ENCODE measurements around the gene ADGRG2. TPM values are rescaled to one million over a fixed set of nuclear protein-coding genes. Genes with fewer than 3 reads are reported as not detected.

Gene ADGRG2
- total and polyA plus RNA-seq, 9 of the 15 experiments (the other 6 are each of a cell fraction or from before 2014, with no cell fraction given), result 0.03 TPM; not detected in 8

DNA sequence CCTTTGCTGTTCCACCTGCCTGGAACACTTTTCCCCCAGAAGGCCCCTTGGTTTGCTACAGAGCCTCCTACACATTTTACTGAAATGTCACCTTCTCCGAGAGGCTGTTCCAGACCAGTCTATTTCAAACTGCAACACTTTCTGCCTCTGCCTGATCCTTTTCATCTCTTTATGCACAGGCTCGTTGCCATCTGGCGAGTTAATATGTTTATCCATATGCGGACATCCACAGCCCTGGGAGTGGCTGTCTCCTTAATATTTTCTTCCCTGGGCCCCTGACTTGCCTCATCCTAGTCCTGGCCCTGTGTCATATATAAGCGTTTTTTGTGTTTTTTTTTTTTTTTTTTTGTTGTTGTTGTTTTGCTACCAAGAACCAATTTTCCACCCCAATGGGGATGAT is 73.2 kb downstream of the ADGRG2 start:
- FAIRE-seq, result no peak
- Histone ChIP-seq H4K20me1 (replicated peaks; ENCODE audit: control insufficient read depth, insufficient read depth, low read length) (no peaks in the 10 kb centered on the region; the same call in 1 of the 2 replicates), H2AFZ (ENCODE audit: low read depth, low read length) (no peak overlapping the region), H3K9me3 (replicated peaks; ENCODE audit: control insufficient read depth, insufficient read depth, low read depth, low read length) (no peaks in the 10 kb centered on the region), H3K4me1 (replicated peaks in 1 of 2; ENCODE audit: control insufficient read depth in 2 of 2, insufficient read depth in 2 of 2, low read length in 2 of 2) (no peaks in the 10 kb centered on the region), H3K36me3 (ENCODE audit: control insufficient read depth, insufficient read depth, low read length) (no peaks in the 10 kb centered on the region), H3K9ac (ENCODE audit: insufficient read depth in 1 of 2, low read depth in 2 of 2, low read length in 2 of 2) (no peak overlapping the region), H3K27ac (ENCODE audit: extremely low read depth, low read depth, low read length) (no peak overlapping the region), H3K4me2 (ENCODE audit: insufficient read depth, low read length) (no peak overlapping the region), H3K27me3 (ENCODE audit: control insufficient read depth in 2 of 2, insufficient read depth in 2 of 2, low read length in 2 of 2) (peaks cover 7 to 18% of the 10 kb centered on the region in 2 experiments; a peak in 3 of 5 replicates), H3K79me2 (ENCODE audit: control insufficient read depth, insufficient read depth, low read length) (no peaks in the 10 kb centered on the region), H3K4me3 (no peak overlapping the region), H3K9me1 (ENCODE audit: control insufficient read depth, insufficient read depth, low read length) (no peaks in the 10 kb centered on the region)
- no TSS peak for BruUV-seq (replicated peaks)
- DNase-seq (ENCODE audit: extremely low read depth in 1 of 4, low spot score in 3 of 4), result no peak
- TF ChIP-seq ESRRA (IDR thresholded peaks at IDR 0.05; ENCODE audit: borderline replicate concordance, low read depth) (no peak), ELF4 (CRISPR knock-in tag; IDR thresholded peaks at IDR 0.05) (no peak)
- in situ Hi-C loops (cut with MboI), result no loop called here
- ATAC-seq, result no peak
- ChIA-PET CTCF (ENCODE audit: low intra/inter-chr PET ratio) (no interaction called here), POLR2A (no interaction called here)
- 4% methylated on average over 4 of the region's 5 CpGs for WGBS (ENCODE audit: insufficient coverage, low coverage, missing lambda C conversion rate)
- intact Hi-C loops (cut with micrococcal nuclease), result loop anchor here (10.0 kb wide), 2 partner anchors 176 to 286 kb away; no protein-coding TSS in a partner anchor

DNA sequence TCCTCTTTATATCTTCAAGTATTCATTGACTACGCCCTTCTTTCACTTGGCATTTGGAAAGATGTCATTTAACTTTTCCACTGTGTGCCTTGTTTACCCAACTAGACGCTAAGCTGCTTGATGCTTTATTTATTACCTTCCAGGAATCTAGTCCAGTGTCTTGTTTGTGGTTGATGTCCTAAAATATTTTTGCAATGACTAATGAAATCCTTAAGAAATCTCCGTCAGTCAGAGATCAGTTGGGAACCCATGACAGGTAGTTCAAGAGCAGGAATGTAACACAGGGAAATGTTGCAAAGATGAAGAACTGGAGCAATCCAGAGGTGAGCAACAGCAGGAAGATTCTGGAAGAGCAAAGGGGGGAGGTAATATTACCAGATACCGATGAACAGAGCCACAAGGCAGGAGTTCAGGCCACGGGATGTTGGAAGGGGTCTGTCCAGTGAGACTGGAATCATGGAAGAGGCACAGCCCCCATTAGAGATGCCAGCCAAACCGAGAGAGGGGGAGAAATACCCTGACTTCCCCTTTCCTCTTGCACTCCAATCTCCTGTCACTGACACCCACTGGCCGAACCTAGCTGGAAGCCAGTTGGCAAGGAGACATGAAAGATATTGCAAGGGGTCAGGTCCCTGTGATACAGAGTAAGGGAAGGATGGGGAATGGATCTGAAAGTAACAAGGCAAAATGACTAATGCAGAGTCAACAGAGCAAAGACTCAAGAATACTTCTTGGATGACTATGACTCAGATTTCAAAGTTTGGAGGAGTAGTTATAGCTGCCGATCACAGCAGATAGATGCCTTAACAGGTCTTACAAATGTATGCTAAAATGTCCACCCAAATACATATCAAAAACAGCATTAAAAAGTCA is 75.7 kb downstream of the ADGRG2 start:
- Histone ChIP-seq H3K9me1 (ENCODE audit: control insufficient read depth, insufficient read depth, low read length) (no peaks in the 10 kb centered on the region), H3K4me3 (no peak overlapping the region), H3K4me1 (replicated peaks in 1 of 2; ENCODE audit: control insufficient read depth in 2 of 2, insufficient read depth in 2 of 2, low read length in 2 of 2) (no peaks in the 10 kb centered on the region), H3K9me3 (replicated peaks; ENCODE audit: control insufficient read depth, insufficient read depth, low read depth, low read length) (no peaks in the 10 kb centered on the region), H3K79me2 (ENCODE audit: control insufficient read depth, insufficient read depth, low read length) (no peaks in the 10 kb centered on the region), H3K9ac (ENCODE audit: insufficient read depth in 1 of 2, low read depth in 2 of 2, low read length in 2 of 2) (no peak overlapping the region), H3K4me2 (ENCODE audit: insufficient read depth, low read length) (no peak overlapping the region), H3K36me3 (ENCODE audit: control insufficient read depth, insufficient read depth, low read length) (no peaks in the 10 kb centered on the region), H3K27me3 (ENCODE audit: control insufficient read depth in 2 of 2, insufficient read depth in 2 of 2, low read length in 2 of 2) (peaks cover 7 to 16% of the 10 kb centered on the region in 2 experiments; a peak in 3 of 5 replicates), H2AFZ (ENCODE audit: low read depth, low read length) (no peak overlapping the region), H3K27ac (ENCODE audit: extremely low read depth, low read depth, low read length) (no peak overlapping the region), H4K20me1 (replicated peaks; ENCODE audit: control insufficient read depth, insufficient read depth, low read length) (no peaks in the 10 kb centered on the region)
- 0% methylated on average over 6 of the region's 8 CpGs for whole genome bisulfite sequencing (ENCODE audit: insufficient coverage, low coverage, missing lambda C conversion rate)
- CTCF ChIA-PET (ENCODE audit: low intra/inter-chr PET ratio), result no interaction called here
- in situ Hi-C loops (cut with MboI), result no loop called here
- ATAC-seq (no peak), FAIRE-seq (no peak), DNase-seq (ENCODE audit: extremely low read depth in 1 of 4, low spot score in 3 of 4) (no peak)
- BruUV-seq (replicated peaks), result no TSS peak
- intact Hi-C loops (cut with micrococcal nuclease), result loop anchor here (10.0 kb wide), 2 partner anchors 178 to 288 kb away; no protein-coding TSS in a partner anchor
- TF ChIP-seq SIX5 (IDR thresholded peaks at IDR 0.05; ENCODE audit: borderline replicate concordance in 1 of 2, insufficient read depth in 1 of 2, low read depth in 1 of 2, low read length in 2 of 2) (no peak), SPI1 (IDR thresholded peaks at IDR 0.05; ENCODE audit: borderline replicate concordance, low read depth, low read length) (peak; percentile 13; the same call in 1 of the 2 replicates)
- POLR2A ChIA-PET, result interaction anchor here (0.8 kb wide), 1 partner anchor 15 kb away, joined by 3 read pairs; no protein-coding TSS in a partner anchor

Measured in K562 (cell line).